DND-41 (cell line): ENCODE results near the gene SDSL.

Source experiments
- ATAC-seq: fragments of 200-7000 bp; cut with Tn5 transposase; 3 replicates; pipeline ENCODE4 v1.9.1; 2021; ENCODE audit warnings: low read depth; ENCODE audit not compliant: insufficient read depth
- DNase-seq: peaks from one replicate; pipeline ENCODE4 v3.0.0-alpha.2; 2020
- H2AFZ ChIP-seq: 2 replicates; pipeline ENCODE4 v1.6.0; 2012; ENCODE audit warnings: low read depth, low read length
- H3K27ac ChIP-seq: 2 replicates; pipeline ENCODE4 v1.5.1; 2012; ENCODE audit warnings: low read length, inconsistent platforms
- H3K27me3 ChIP-seq: fragments of 200-600 bp; sonication (generic); 2 replicates; pipeline ENCODE4 v1.6.0; 2012; ENCODE audit warnings: low read length, mild to moderate bottlenecking, inconsistent platforms; ENCODE audit not compliant: insufficient read depth, poor library complexity
- H3K36me3 ChIP-seq: 2 replicates; pipeline ENCODE4 v1.5.1; 2012; ENCODE audit warnings: low read length, inconsistent platforms; ENCODE audit not compliant: insufficient read depth
- H3K4me1 ChIP-seq: 2 replicates; pipeline ENCODE4 v1.5.1; 2012; ENCODE audit warnings: mild to moderate bottlenecking, low read length; ENCODE audit not compliant: insufficient read depth
- H3K4me2 ChIP-seq: 2 replicates; pipeline ENCODE4 v1.6.0; 2012; ENCODE audit warnings: mild to moderate bottlenecking, moderate library complexity, low read length, inconsistent platforms; ENCODE audit not compliant: insufficient read depth
- H3K4me3 ChIP-seq, 2 experiments: fragments of 200-600 bp in 1 of 2; shearing (Covaris generic) in 1 of 2; 2 replicates each; pipeline ENCODE4 v1.5.1; 2012 to 2016; ENCODE audit warnings: inconsistent platforms in 2 of 2, low read length in 2 of 2, mild to moderate bottlenecking in 2 of 2, low read depth in 1 of 2, moderate library complexity in 1 of 2
- H3K79me2 ChIP-seq: 2 replicates; pipeline ENCODE4 v1.6.0; 2012; ENCODE audit warnings: low read length, inconsistent platforms; ENCODE audit not compliant: insufficient read depth
- H3K9ac ChIP-seq: 2 replicates; pipeline ENCODE4 v1.6.0; 2012; ENCODE audit warnings: low read depth, mild to moderate bottlenecking, inconsistent platforms, low read length, moderate library complexity
- H3K9me3 ChIP-seq: 2 replicates; pipeline ENCODE4 v1.5.1; 2012; ENCODE audit warnings: low read length, moderate library complexity, mild to moderate bottlenecking, inconsistent platforms; ENCODE audit not compliant: insufficient read depth, severe bottlenecking
- H4K20me1 ChIP-seq: 2 replicates; pipeline ENCODE4 v1.6.0; 2012; ENCODE audit warnings: low read length; ENCODE audit not compliant: insufficient read depth
- EZH2 ChIP-seq: IDR thresholded peaks from 3 replicates; pipeline ENCODE4 v1.6.1; 2012; ENCODE audit warnings: borderline replicate concordance, low read depth, mild to moderate bottlenecking, moderate library complexity, low read length, inconsistent platforms; ENCODE audit not compliant: severe bottlenecking
- TF ChIP-seq, protein P1 (sequence below): IDR thresholded peaks from 2 replicates; pipeline ENCODE4 v1.5.1; 2012; ENCODE audit warnings: borderline replicate concordance, low read length, moderate library complexity, mild to moderate bottlenecking; ENCODE audit not compliant: poor library complexity, severe bottlenecking; ENCODE audit errors: extremely low read depth

The SDSL gene

GRCh38 chr12:113425960-113426453, 3.8 kb downstream of the SDSL start:
- DNase-seq, result no peak

GRCh38 chr12:113427882-113428281, 5.7 kb downstream of the SDSL start:
- no peaks in the 10 kb centered on the region for H3K9me3 ChIP-seq
- no peak overlapping the region for H3K9ac ChIP-seq
- no peaks in the 10 kb centered on the region for H3K27me3 ChIP-seq
- no peak for ATAC-seq
- H3K4me3 ChIP-seq, result no peak overlapping the region
- no peak overlapping the region for H2AFZ ChIP-seq
- TF ChIP-seq EZH2, result no peak
- TF ChIP-seq, protein P1, sequence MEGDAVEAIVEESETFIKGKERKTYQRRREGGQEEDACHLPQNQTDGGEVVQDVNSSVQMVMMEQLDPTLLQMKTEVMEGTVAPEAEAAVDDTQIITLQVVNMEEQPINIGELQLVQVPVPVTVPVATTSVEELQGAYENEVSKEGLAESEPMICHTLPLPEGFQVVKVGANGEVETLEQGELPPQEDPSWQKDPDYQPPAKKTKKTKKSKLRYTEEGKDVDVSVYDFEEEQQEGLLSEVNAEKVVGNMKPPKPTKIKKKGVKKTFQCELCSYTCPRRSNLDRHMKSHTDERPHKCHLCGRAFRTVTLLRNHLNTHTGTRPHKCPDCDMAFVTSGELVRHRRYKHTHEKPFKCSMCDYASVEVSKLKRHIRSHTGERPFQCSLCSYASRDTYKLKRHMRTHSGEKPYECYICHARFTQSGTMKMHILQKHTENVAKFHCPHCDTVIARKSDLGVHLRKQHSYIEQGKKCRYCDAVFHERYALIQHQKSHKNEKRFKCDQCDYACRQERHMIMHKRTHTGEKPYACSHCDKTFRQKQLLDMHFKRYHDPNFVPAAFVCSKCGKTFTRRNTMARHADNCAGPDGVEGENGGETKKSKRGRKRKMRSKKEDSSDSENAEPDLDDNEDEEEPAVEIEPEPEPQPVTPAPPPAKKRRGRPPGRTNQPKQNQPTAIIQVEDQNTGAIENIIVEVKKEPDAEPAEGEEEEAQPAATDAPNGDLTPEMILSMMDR, result no peak
- H3K4me2 ChIP-seq, result no peak overlapping the region
- no peaks in the 10 kb centered on the region for H3K36me3 ChIP-seq
- no peaks in the 10 kb centered on the region for H4K20me1 ChIP-seq
- no peak for DNase-seq
- no peak overlapping the region for H3K27ac ChIP-seq
- H3K4me1 ChIP-seq, result no peaks in the 10 kb centered on the region
- no peaks in the 10 kb centered on the region for H3K79me2 ChIP-seq

More at GRCh38 chr12:113425960-113426453, 3.8 kb downstream of the SDSL start:
- H2AFZ ChIP-seq, result no peak overlapping the region
- H3K9ac ChIP-seq, result no peak overlapping the region
- no peaks in the 10 kb centered on the region for H3K27me3 ChIP-seq
- H3K27ac ChIP-seq, result no peak overlapping the region
- no peaks in the 10 kb centered on the region for H3K9me3 ChIP-seq
- 0 out of 2 replicates have a peak, but pooled peaks cover 3% of the 10 kb centered on the region for H3K4me1 ChIP-seq
- H3K79me2 ChIP-seq, result no peaks in the 10 kb centered on the region
- H3K4me2 ChIP-seq, result no peak overlapping the region
- no peak for ATAC-seq
- TF ChIP-seq EZH2, result no peak
- TF ChIP-seq, protein P1, result no peak
- H4K20me1 ChIP-seq, result no peaks in the 10 kb centered on the region
- H3K4me3 ChIP-seq, result no peak overlapping the region
- no peaks in the 10 kb centered on the region for H3K36me3 ChIP-seq

- Histone ChIP-seq H3K36me3 (no peaks in the 10 kb centered on the region), H2AFZ (no peak overlapping the region), H3K9ac (no peak overlapping the region), H3K4me3 (no peak overlapping the region), H3K27me3 (no peaks in the 10 kb centered on the region), H3K4me1 (no peaks in the 10 kb centered on the region), H3K79me2 (no peaks in the 10 kb centered on the region), H3K4me2 (no peak overlapping the region), H3K9me3 (no peaks in the 10 kb centered on the region), H3K27ac (no peak overlapping the region), H4K20me1 (no peaks in the 10 kb centered on the region)
- ATAC-seq (no peak), DNase-seq (no peak)
- TF ChIP-seq, protein P1, result no peak
- TF ChIP-seq EZH2, result no peak
These were observed 6.3 kb downstream of the SDSL start for GRCh38 chr12:113428482-113428881.

GRCh38 chr12:113432986-113433385, 10.8 kb downstream of the SDSL start:
- Histone ChIP-seq H3K4me1 (no peaks in the 10 kb centered on the region), H3K27me3 (no peaks in the 10 kb centered on the region), H3K4me3 (no peak overlapping the region), H3K27ac (no peak overlapping the region), H2AFZ (no peak overlapping the region), H3K9me3 (no peaks in the 10 kb centered on the region), H3K9ac (no peak overlapping the region), H3K79me2 (no peaks in the 10 kb centered on the region), H3K4me2 (no peak overlapping the region), H4K20me1 (no peaks in the 10 kb centered on the region), H3K36me3 (no peaks in the 10 kb centered on the region)
- no peak for DNase-seq
- TF ChIP-seq, protein P1, result no peak
- no peak for TF ChIP-seq EZH2
- ATAC-seq, result no peak
